GM19395 (cell line): ENCODE data around the gene P2RX6.

Experiments used
- ATAC-seq: cut with Tn5 transposase; IDR thresholded peaks from one replicate; pipeline ENCODE4 v1.9.1; 2021; ENCODE audit warnings: mild to moderate bottlenecking, moderate library complexity; ENCODE audit not compliant: unreplicated experiment

P2RX6 gene

GRCh38 chr22:20979243-20979809, 35.6 kb upstream of the P2RX6 start:
- ATAC-seq = no peak

- no peak for ATAC-seq
Observed at GRCh38 chr22:20979940-20980453, 35.0 kb upstream of the P2RX6 start.

- ATAC-seq = no peak
Observed at GRCh38 chr22:20980523-20980922, 34.4 kb upstream of the P2RX6 start.

GRCh38 chr22:20980938-20981722, 33.8 kb upstream of the P2RX6 start:
- no peak for ATAC-seq

- ATAC-seq = peak; percentile 73
Observed at GRCh38 chr22:20981787-20982562, 33.0 kb upstream of the P2RX6 start, which contains the start of gene LZTR1. LZTR1 (plus strand) TSS chr22:20982297; CDS start chr22:20982372, 75 bp downstream.

GRCh38 chr22:20982563-20982882, 32.4 kb upstream of the P2RX6 start:
- ATAC-seq = peak; percentile 13

- ATAC-seq = no peak
Observed at GRCh38 chr22:20983081-20983771, 31.7 kb upstream of the P2RX6 start.

GRCh38 chr22:20985720-20986119, 29.2 kb upstream of the P2RX6 start:
- ATAC-seq = no peak

GRCh38 chr22:20986365-20986764, 28.6 kb upstream of the P2RX6 start:
- ATAC-seq = no peak

- no peak for ATAC-seq
Observed at GRCh38 chr22:20987375-20987774, 27.6 kb upstream of the P2RX6 start.

GRCh38 chr22:20988573-20989322, 26.2 kb upstream of the P2RX6 start:
- no peak for ATAC-seq

- ATAC-seq = no peak
Observed at GRCh38 chr22:20989323-20990138, 25.4 kb upstream of the P2RX6 start.

GRCh38 chr22:20990184-20991180, 24.5 kb upstream of the P2RX6 start:
- no peak for ATAC-seq

GRCh38 chr22:20991252-20992055, 23.5 kb upstream of the P2RX6 start:
- ATAC-seq = no peak

- no peak for ATAC-seq
Observed at GRCh38 chr22:20992056-20992442, 22.9 kb upstream of the P2RX6 start.

- no peak for ATAC-seq
Observed at GRCh38 chr22:20992456-20993303, 22.3 kb upstream of the P2RX6 start.
